ENCODE results near the gene EFNA5.

EFNA5 gene

DNA sequence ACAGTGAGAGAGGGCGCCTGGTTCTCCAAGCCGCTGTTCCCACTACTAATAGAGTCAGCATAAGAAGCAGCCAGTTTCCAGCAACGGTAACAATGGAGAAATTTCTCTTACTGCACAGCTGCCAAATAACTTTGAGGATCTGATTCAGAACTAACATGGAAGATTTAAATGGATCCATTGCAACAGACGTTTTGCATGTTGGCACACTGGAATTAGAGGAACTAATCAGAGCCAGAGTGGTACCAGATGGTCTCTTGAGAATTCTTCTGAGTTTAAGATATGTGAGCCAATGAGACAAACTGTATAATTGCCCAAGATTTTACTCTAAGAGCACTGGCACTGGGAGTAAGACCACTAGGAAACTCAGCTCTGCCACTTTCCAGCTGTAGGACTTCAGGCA, 186.5 kb downstream of the EFNA5 start:
- no peak for DNase-seq (ENCODE audit: low spot score)

DNA sequence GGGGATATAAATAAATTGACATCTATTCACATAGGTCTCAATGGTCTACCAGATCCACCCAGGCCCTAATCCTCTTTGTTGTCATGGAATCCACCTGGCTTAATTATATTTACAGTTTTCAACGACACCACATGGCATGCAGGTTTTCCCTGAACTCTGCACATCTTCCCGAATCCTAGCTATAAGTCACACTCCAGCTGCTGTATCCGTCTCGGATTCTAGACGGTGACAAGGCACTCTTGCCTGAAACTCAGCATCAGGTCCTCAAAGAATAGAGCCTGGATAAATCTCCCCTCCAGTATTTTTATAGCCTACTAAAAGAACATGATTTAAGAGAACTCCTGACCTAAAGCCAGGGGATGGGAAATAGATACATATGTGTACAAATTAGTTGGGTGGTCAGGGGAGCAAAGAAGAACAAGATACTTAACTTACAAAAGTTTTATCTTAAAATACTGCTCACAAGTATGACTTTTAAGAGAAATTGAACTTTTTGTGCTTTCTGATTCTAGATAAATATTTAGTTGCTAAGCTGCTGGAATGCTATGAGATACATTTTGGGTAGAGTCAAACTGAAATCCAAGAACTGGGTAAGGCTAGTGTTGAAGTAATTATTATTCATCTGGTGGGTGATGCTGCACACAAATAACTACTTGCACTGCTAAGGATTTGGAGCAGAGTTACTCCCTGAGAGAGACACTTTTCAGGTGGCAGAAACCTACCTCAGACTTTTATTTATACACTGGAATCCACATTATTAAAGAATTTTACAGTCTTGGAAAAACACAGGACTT, 187.3 kb downstream of the EFNA5 start:
- DNase-seq (ENCODE audit: low spot score) = no peak

DNA sequence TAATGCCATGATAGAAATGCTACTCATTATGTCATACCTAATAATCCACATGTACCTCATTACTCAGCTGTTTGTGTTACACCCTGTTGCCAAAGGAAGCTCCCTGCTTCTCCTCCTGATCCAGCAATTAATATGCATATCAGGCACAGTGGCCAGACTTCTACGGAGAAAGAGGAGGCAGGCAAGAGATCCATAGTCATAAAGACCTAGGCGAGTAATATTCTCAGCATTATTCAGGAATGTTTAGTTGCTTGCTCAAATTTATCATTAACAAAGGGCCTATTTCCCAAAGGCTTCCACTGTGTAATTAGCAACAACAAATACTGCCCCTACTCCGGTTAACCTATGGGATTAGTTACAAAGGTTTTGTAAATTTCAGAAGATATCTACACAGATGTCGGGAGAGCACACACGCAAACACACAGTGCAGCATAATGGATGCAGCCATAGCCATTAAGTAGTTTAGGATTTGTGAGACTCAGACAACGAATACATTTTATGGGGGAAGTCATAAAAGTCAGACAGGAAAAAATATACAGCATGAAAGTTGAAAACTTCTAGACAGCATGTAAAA, 192.6 kb downstream of the EFNA5 start:
- DNase-seq (ENCODE audit: low spot score) = no peak

GRCh38 chr5:107477492-107477891, 193.2 kb downstream of the EFNA5 start:
- no peak for DNase-seq (ENCODE audit: low spot score)

DNA sequence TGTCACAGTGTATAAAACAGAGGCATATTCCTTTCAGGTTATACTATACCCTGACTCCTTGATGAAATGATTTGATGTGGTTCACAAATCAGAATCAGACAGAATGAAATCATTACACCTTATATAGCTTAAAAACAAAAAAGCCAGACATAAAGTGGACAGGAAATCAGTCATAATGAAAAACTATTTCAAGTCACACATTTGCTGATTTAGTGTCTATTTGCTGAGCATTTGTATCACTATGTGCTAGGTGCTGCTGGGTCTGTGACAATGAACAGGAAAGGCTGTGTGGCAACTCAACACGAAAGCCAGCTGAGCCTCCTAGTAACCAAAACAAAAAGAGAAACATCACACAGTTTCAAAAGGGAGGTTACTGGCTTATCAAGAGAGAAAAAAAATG, 194.0 kb downstream of the EFNA5 start:
- no peak for DNase-seq (ENCODE audit: low spot score)

GRCh38 chr5:107474716-107475489, 195.8 kb downstream of the EFNA5 start:
- DNase-seq (ENCODE audit: low spot score) = no peak

DNA sequence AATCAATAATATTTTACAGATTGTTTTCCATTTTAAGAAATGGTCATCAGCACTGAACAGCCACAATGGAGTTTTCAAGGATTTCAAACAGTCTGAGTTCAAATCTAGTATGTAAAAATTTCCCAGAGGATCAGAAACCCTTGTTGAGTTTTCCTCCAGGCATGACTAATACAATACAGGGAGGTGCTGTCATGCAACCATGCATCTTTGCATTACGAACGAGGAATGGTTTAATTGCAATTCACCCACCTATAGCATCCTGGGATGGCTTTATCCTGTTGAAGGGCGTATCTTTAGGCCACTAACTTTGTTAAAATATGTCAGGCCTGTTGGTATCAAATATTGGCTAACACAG, 196.4 kb downstream of the EFNA5 start:
- DNase-seq (ENCODE audit: low spot score) = no peak

- no peak for DNase-seq (ENCODE audit: low spot score)
Observed at GRCh38 chr5:107472620-107473064, 198.1 kb downstream of the EFNA5 start.

DNA sequence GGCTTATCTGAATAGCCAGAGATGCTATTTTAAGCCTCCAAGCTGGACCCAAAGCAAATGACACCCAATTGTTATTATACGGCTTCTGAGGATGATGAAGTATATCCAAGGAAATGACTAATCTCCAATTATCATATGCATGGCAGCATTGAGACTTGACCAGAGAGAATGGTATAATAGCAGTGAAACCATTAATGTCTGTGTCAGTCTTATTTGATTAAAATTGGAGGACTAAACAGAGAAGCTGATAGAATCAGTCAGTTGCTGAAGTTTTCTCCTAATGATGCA, 200.5 kb downstream of the EFNA5 start:
- no peak for DNase-seq (ENCODE audit: low spot score)

DNA sequence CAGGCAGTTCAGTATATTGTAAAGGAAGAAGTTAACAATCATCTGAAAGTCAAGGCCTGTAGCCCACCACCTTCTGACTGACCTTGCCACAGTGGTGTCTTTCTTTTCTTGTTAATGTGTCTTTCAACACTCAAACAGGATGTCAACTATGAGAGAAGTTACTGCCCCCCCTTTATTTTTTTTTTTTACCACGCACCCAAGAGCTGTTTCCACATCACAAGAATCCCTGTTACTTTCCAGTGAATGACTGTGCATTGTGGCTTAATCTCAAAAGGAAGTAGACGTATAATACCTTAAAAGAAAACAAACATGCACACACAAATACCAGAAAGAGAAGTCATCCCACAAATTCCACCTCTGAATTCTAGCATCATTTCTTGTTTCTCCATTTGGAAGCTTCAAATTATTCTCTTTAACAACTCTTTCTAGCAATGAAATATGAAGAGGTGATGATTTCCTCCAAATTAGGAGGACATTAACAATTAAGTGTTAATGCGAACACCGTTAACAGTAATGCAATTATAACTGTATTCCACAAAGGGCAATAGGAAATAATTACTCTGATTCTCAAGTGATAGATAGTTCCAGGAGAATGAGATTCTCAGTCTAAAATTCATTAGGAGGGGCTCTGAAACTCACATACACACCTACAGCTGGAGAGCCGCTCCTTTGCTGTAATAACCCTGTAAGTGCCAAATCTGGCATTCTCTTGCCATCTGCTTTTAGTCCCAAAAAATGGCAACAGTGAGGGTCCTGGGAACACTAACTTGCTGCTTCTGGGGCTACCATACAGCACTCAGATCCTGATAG, 201.0 kb downstream of the EFNA5 start:
- DNase-seq (ENCODE audit: low spot score) = no peak

DNA sequence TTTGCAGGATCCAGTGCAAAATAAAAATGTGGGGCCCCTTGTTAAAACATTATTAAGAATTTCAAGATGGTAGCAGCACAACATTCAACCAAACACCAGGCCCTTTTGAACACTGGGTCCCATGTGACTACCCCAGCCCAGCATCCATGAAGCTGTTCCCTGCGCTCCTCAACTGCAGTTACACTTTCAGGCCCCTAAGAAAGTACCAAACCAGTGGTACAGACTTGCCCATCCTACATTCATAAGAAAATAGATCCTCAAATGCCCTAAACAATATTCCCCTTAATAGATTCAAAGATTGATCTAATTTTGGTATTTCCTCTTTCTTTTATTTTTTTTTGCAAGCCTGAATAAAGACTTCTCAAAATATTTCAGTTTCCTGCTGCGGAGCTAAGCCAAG, 201.7 kb downstream of the EFNA5 start:
- DNase-seq (ENCODE audit: low spot score) = no peak

- no peak for DNase-seq (ENCODE audit: low spot score)
Observed at GRCh38 chr5:107468276-107468675, 202.5 kb downstream of the EFNA5 start.

- no peak for DNase-seq (ENCODE audit: low spot score)
Observed at GRCh38 chr5:107467137-107467932, 203.4 kb downstream of the EFNA5 start.

GRCh38 chr5:107466233-107466769, 204.4 kb downstream of the EFNA5 start:
- DNase-seq (ENCODE audit: low spot score) = no peak

DNA sequence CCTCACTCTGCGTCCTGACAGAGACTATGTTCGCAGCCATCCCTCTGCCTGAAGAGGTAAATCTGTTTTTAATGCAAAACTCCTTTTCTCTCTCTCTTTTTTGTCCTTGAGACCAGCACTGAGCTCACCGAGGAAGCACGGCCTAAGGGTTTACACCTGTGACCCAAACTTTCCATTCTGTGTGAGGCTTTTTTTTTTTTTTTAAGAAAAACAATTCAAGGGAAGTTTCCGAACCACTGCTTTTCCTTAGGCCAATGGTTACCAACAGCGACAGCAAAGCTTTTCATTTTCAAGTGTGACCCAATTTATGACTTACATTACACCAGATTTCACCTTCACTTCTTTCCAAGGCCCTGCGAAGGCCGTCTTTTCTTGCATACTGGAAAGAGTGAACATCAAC, 205.9 kb downstream of the EFNA5 start:
- DNase-seq (ENCODE audit: low spot score) = no peak

DNA sequence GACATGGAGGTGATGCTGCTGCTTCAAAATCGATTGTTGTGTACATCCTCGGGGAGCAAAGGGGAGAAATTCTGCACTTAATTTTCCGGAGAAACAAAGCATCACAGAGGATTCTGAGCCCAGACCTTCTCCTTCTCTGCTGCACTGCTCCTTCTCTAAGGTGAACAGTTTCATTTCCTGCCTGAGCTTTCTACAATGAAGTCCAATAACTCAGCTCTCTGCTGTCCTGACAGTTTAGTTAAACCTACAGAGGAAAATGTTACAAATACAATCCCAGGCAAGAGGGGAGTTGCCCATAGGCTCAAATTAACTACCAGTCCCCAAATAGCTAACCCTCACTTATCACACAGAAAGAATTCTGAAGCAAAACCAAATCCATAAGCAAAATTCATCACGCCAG, 206.3 kb downstream of the EFNA5 start:
- DNase-seq (ENCODE audit: low spot score) = no peak

DNA sequence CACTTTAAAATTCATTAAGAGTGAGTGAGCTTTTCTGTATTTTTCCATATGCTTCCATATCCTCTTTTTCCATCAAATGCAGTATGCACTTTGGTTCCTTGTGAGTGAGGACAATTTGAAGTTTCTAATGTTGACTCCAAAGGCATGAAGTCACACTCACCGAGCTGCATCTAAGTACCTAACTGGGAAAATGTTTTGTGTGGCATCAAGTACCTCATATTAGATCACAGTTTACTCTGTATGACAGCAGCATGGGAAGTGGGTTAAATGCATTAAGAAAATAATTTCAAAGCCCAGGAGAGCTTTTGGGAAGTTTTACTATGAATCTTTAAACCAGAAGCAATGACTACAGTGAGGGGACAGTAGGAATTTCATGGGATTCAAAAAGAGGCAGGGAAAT, 207.0 kb downstream of the EFNA5 start:
- DNase-seq (ENCODE audit: low spot score) = no peak

DNA sequence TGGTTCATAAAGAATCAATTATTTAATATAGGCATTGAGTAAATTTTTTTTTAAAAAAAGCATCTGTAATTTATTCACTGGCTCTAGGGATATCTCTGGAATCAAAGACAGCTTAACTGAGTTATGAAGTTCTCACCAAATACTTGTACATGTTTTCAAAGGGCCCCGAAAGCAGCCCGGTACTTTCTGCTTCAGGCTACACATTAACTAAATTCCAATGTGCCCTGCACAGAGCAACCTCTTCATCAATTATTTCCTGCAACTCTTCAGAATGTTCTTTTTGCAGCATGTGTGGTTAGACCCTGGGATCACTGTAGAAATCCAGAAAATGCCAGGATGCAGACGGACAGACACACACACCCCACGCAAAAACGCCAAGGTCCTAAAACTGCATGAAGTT, 209.0 kb downstream of the EFNA5 start:
- DNase-seq (ENCODE audit: low spot score) = no peak

DNA sequence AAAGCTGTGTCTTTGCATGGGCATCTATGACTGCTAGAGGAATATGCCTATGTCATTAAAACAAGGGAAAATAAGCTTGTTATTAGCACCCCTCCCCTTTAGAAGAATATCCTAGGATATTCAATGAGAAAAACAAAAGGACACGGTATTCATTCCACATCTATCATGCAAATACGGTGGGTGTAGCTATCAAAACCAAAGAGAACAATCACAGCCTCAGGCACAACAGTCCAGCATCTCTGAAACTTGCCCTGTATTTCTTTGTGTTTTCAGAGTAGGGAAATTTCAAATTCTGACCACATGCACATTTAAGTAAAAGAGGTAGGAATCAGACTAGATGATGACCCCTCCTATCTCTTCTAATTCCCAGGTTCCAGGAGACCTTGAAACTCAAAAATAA, 209.9 kb downstream of the EFNA5 start:
- no peak for DNase-seq (ENCODE audit: low spot score)

DNA sequence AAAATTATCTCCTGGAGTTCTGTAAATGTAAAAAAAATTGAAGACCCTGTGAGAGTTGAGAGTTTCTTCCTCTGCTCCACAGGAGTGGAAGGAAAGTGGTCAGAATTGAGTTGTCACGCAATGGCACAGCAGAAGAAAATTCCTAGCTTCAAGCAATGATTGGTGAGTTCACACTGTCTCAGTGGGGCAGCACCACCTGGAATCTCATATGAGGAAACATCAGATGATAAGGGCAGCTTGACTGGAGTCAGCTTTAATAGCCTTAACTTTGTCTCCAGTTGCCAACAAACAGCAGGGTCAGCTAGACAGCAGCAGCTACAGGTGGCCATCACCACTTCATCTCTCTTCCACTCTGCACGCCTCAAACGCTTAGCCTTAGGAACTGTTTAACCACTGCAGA, 211.1 kb downstream of the EFNA5 start:
- DNase-seq (ENCODE audit: low spot score) = no peak

- no peak for DNase-seq (ENCODE audit: low spot score)
Observed at GRCh38 chr5:107458322-107458721, 212.4 kb downstream of the EFNA5 start.

DNA sequence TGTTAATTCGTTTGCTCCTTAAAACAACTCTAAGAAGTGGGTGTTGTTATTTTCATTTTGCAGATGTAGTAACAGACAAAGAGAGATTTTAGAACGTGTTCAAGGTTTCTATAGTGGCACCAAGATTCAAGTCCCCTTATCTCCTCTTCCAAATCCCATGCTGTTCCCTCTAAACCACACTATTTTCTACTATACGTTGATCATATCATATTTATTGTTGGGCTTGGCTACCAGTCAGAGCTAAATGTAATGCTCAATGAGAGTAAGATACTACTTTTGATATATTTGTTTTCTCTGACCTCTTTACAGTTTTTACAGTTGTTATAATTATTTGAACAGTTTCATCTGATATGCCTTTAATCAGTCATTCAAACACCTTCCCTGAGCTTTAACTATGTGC, 212.9 kb downstream of the EFNA5 start:
- DNase-seq (ENCODE audit: low spot score) = no peak
